ENCODE data around the gene SLC9A9. TPM values are rescaled to one million over a fixed set of nuclear protein-coding genes. Genes with fewer than 3 reads are reported as not detected.

The SLC9A9 gene
- total RNA-seq, 1 donor from 2014 or later, result 3.0 TPM

DNA sequence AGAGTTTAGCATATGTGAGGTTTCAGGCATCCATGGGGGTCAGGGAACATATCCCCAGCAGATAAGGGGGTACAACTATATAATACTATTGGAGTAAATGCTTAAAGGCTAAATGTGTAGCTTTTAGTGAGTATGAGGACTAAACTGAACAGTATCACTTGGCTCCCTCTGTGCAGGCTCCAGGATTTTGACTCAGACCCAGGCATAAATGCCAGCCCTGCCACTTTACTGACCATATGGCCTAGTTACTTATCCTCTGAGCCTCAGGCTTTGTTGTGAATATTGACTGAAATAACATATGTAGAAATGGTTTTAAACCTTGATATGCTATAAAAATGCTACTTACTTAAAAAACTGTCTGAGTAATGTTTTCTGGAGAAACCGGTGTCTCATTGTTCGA is 577.1 kb downstream of the SLC9A9 start:
- Histone ChIP-seq H3K4me3 (ENCODE audit: low read depth, low read length) (no peak overlapping the region), H3K36me3 (ENCODE audit: control insufficient read depth, insufficient read depth, low read length) (no peaks in the 10 kb centered on the region), H3K27me3 (ENCODE audit: control insufficient read depth, insufficient read depth, low read length) (no peaks in the 10 kb centered on the region)
- no peak for TF ChIP-seq CTCF (IDR thresholded peaks at IDR 0.05; ENCODE audit: insufficient read depth, low read length, poor library complexity, severe bottlenecking)
- no peak for DNase-seq (ENCODE audit: low read depth)

DNA sequence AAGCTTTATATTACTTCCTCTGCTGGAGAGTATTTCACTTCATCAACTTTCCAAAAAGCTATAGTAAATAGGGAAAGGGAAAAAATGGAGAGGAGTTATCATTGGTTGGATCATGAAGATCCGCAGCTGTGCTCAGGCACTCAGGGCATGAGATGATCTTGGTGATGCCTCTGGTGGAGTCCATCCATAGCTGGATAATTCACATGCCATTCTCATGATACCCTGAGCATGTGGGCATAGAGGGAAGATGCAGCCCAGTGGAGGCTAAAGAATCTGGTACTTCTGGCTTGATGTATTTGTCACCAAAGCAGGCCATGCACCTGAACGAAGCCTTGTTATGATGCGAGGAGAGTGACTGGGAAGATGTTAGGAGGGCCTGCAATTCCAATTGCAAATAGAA is 578.5 kb downstream of the SLC9A9 start:
- no peak overlapping the region for H3K4me3 ChIP-seq (ENCODE audit: low read depth, low read length)
- no peak for TF ChIP-seq CTCF (IDR thresholded peaks at IDR 0.05; ENCODE audit: insufficient read depth, low read length, poor library complexity, severe bottlenecking)
- no peak for DNase-seq (ENCODE audit: low read depth)
- no peaks in the 10 kb centered on the region for H3K36me3 ChIP-seq (ENCODE audit: control insufficient read depth, insufficient read depth, low read length)
- H3K27me3 ChIP-seq (ENCODE audit: control insufficient read depth, insufficient read depth, low read length), result no peaks in the 10 kb centered on the region

DNA sequence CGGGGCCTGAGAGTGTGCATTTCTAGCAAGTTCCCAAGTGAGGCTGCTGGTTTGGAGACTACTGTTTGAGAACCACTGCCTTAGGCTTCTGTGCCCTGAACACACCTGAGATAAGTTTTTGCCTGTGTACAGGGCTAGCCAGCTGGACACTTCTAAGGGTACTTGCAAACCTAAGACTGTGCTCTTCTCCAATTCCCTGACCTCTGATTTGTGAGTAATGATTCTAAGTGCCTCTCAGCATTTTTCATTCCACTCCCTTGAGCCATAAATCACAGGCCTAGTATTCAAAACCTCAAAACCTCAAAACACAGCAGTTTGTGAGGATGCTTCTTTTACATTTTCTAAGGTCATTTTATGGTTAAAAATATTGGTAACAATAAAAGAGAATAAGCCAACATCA is 580.3 kb downstream of the SLC9A9 start:
- no peaks in the 10 kb centered on the region for H3K27me3 ChIP-seq (ENCODE audit: control insufficient read depth, insufficient read depth, low read length)
- no peak overlapping the region for H3K4me3 ChIP-seq (ENCODE audit: low read depth, low read length)
- no peak for DNase-seq (ENCODE audit: low read depth)
- H3K36me3 ChIP-seq (ENCODE audit: control insufficient read depth, insufficient read depth, low read length), result no peaks in the 10 kb centered on the region
- TF ChIP-seq CTCF (IDR thresholded peaks at IDR 0.05; ENCODE audit: insufficient read depth, low read length, poor library complexity, severe bottlenecking), result no peak

GRCh38 chr3:143266927-143267326 is 581.3 kb downstream of the SLC9A9 start:
- DNase-seq (ENCODE audit: low read depth), result no peak
- no peaks in the 10 kb centered on the region for H3K36me3 ChIP-seq (ENCODE audit: control insufficient read depth, insufficient read depth, low read length)
- H3K4me3 ChIP-seq (ENCODE audit: low read depth, low read length), result no peak overlapping the region
- no peaks in the 10 kb centered on the region for H3K27me3 ChIP-seq (ENCODE audit: control insufficient read depth, insufficient read depth, low read length)
- TF ChIP-seq CTCF (IDR thresholded peaks at IDR 0.05; ENCODE audit: insufficient read depth, low read length, poor library complexity, severe bottlenecking), result no peak

DNA sequence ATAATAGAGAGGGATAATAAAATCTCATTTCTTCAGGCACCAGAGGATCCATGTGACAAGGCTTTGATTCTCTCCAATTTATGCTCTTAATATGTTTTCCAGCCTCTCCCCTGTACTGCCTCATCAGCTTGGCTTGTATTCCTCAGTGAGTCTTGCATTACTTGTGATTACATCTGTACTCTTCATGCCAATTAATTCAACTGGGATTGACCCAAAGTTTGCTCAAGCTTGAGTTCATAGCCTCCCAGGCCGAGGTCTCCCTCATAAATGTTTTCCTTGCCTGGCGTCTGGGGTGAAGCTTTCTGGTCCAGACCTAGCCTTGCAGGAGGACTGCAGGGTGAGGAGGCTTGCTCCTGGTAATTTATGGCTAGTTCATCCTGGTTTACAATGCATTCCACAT is 581.8 kb downstream of the SLC9A9 start:
- no peaks in the 10 kb centered on the region for H3K27me3 ChIP-seq (ENCODE audit: control insufficient read depth, insufficient read depth, low read length)
- no peak for TF ChIP-seq CTCF (IDR thresholded peaks at IDR 0.05; ENCODE audit: insufficient read depth, low read length, poor library complexity, severe bottlenecking)

GRCh38 chr3:143265501-143266070 is 582.7 kb downstream of the SLC9A9 start:
- peak; percentile 50 for DNase-seq (ENCODE audit: low read depth)
- Histone ChIP-seq H3K4me3 (ENCODE audit: low read depth, low read length) (no peak overlapping the region), H3K36me3 (ENCODE audit: control insufficient read depth, insufficient read depth, low read length) (no peaks in the 10 kb centered on the region), H3K27me3 (ENCODE audit: control insufficient read depth, insufficient read depth, low read length) (no peaks in the 10 kb centered on the region)
- no peak for TF ChIP-seq CTCF (IDR thresholded peaks at IDR 0.05; ENCODE audit: insufficient read depth, low read length, poor library complexity, severe bottlenecking)

More for the DNA sequence above, 581.8 kb downstream of the SLC9A9 start:
- no peaks in the 10 kb centered on the region for H3K36me3 ChIP-seq (ENCODE audit: control insufficient read depth, insufficient read depth, low read length)
- H3K4me3 ChIP-seq (ENCODE audit: low read depth, low read length), result no peak overlapping the region
- DNase-seq (ENCODE audit: low read depth), result no peak
